GM12872 (cell line): ENCODE results near the gene PTH2.

Experiments used
- TF ChIP-seq, protein P1 (sequence below): IDR thresholded peaks from 3 replicates; pipeline ENCODE4 v1.5.1; 2011; ENCODE audit warnings: low read depth, mild to moderate bottlenecking, low read length, moderate library complexity; ENCODE audit not compliant: insufficient read depth

PTH2 gene

DNA sequence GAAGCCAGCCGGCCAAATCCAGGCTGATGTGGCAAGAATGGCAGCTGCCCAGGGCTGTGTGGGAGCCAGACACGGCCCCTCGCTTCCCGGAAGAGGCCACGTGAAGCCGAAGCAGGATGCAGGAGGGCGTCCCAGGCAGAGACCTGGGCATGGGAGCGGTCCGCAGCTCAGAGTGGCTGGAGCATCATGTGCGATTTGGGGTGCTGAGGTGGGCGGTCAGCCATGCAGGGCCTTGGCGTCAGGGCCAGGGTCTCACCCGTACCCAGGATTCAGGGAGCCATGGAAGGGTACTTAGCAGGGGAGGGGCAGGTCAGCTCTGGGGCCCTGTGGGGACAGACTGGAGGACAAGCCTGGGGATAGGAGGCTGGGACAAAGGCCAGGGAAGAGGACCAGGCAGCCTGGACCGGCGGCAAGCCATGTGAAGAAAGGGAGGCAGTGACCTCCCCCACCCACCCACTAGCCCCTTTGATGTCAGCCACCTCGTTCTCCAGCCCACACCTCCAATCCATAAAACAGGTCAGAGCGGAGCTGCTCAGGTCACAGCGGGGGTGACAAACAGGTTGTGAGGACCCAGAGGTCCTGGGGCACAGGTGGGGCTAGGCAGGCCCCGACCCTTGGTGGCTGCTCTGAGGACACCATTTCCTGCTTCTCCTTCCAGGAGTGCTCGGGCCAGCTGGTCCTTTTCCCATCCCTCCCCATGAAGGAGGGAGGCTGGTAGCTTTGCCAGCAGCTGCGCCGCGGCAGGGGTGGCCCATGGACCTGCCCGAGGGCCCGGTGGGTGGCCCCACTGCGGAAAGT, 32.9 kb downstream of the PTH2 start:
- TF ChIP-seq, protein P1, sequence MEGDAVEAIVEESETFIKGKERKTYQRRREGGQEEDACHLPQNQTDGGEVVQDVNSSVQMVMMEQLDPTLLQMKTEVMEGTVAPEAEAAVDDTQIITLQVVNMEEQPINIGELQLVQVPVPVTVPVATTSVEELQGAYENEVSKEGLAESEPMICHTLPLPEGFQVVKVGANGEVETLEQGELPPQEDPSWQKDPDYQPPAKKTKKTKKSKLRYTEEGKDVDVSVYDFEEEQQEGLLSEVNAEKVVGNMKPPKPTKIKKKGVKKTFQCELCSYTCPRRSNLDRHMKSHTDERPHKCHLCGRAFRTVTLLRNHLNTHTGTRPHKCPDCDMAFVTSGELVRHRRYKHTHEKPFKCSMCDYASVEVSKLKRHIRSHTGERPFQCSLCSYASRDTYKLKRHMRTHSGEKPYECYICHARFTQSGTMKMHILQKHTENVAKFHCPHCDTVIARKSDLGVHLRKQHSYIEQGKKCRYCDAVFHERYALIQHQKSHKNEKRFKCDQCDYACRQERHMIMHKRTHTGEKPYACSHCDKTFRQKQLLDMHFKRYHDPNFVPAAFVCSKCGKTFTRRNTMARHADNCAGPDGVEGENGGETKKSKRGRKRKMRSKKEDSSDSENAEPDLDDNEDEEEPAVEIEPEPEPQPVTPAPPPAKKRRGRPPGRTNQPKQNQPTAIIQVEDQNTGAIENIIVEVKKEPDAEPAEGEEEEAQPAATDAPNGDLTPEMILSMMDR: no peak

DNA sequence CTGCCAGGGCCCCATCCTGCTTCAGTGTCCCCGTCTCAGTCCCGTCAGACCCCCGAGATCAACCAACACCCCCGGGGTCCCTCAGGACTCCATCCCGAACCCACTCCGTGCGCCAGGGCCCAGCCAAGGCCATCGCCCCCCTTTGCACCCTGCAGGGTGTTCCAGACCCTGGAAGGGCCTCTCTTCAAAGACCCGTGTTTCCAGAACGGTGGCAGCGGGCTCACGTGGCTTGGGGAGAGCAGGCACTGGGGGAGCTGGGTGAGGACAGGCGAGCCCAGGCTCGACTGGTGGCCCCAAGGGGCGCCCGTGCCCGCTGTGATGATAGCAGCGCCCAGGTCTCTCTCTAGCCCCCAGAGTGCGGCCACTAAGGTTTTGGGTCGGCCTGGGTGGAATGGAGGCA, 33.8 kb downstream of the PTH2 start:
- TF ChIP-seq, protein P1: no peak

DNA sequence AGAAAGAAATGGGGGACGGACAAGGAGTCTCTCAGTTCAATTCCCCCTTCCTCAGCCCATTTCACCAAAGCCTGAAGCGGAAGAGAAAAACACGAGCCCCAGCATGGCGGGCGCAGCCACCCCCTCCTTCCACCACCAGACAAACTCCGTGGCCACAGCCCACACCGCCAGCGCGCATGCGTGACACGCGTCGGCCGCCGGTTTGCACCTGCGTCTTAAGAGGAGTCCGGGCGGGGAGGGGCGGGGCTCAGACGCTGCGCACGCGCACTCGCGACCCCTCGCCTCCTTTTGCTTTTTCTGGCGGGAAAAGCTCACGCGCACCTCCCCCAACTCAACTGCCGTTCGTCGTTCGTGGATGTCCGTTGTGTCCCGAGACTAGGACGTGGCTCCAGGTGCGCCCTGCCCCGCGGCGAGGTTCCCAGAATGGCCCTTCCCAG, 35.3 kb downstream of the PTH2 start, which contains the start of gene KASH5:
TSS of gene KASH5 (plus strand) at position 314 of the 437 bp plus-strand sequence. CDS start 2,635 bp downstream, outside the sequence.
- TF ChIP-seq, protein P1: no peak

DNA sequence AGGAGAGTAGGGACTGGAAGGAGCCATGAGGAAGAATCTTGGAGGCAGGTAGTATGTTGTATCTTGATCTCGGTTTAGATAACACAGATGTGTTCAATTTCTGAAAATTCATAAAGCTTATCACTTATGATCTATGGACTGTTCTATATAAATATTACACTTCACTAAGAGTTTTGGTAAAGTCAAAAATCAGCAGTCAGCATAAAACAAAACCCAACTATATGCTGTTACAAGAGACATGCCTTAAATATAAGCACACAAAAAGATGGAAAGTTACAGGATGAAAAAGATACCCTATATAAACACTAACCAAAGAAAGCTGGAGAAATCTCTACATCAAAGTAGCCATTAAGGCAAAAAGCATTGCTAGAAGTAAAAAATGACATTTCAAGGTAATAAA, 39.6 kb downstream of the PTH2 start:
- TF ChIP-seq, protein P1: no peak

DNA sequence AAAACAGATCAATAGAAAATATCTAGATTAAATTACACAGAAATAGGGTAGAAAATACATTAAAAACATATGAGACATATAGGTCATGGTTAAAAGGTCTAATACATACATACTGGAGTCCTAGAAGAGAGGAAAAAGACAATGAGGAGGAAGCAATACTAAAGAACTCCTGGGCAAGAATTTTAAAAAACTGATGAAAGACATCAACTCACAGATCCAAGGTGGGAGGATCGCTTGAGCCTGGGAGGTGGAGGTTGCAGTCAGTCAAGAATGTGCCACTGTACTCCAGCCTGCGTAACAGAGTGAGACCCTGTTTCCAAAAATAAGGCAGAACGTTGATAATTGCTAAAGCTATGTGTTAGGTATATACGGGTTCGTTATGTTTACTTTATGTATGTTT, 40.6 kb downstream of the PTH2 start:
- TF ChIP-seq, protein P1: no peak

DNA sequence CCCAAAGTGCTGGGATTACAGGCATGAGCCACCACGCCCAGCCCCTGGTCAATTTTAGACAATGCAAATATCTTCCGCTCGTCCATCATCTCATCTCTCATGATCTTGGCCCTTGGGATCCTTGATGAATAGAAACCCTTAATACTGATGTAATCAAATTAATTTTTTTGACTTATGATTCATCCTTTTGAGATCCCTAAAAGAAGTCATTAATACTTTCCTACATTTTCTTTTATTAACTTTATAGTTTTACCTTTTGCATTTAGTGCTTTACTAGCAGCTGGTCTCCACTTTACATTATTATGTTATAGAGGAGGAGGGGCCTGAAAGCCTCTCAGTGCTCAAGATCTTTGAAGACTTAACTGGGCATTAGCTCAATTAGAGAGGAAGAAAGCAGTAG, 42.9 kb downstream of the PTH2 start:
- TF ChIP-seq, protein P1: no peak

DNA sequence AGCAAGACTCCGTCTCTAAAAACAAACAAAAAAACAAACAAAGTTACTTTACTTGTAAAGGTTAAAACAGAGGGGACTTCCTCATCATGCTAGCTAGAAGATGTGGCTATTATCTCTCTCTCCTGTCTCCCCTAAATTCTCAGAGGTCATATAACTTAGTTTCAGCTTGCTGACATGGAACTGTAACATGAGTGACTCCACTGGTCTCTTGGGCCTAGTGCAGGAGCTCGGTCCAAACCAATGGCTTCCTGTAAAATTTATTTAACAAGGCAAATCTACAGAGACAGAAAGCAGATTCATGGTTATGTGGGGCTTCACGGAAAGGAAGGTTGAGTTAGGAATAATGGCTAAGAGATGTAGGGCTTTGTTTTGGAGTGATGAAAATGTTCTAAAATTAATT, 44.7 kb downstream of the PTH2 start:
- TF ChIP-seq, protein P1: no peak
